Measurements from ENCODE around the gene CAP2.

DNA sequence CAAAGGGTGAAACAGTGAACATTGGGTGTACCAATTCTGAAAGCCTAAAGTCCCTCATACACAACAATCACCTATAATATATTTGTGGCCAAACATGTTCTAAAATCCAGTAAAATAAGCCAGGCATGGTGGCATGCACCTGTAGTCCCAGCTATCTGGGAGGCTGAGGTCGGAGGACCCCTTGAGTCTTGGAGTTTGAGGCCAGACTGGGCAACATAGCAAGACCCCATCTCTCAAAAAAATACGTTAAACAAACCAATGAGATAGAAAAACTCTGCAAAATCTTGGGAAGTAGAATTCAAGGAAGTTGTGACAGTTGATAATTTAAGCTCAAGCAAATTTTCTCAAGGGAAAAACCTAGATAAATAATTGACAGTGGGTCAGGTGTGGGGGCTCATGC, 92.6 kb downstream of the CAP2 start:
- TF ChIP-seq, protein P1, sequence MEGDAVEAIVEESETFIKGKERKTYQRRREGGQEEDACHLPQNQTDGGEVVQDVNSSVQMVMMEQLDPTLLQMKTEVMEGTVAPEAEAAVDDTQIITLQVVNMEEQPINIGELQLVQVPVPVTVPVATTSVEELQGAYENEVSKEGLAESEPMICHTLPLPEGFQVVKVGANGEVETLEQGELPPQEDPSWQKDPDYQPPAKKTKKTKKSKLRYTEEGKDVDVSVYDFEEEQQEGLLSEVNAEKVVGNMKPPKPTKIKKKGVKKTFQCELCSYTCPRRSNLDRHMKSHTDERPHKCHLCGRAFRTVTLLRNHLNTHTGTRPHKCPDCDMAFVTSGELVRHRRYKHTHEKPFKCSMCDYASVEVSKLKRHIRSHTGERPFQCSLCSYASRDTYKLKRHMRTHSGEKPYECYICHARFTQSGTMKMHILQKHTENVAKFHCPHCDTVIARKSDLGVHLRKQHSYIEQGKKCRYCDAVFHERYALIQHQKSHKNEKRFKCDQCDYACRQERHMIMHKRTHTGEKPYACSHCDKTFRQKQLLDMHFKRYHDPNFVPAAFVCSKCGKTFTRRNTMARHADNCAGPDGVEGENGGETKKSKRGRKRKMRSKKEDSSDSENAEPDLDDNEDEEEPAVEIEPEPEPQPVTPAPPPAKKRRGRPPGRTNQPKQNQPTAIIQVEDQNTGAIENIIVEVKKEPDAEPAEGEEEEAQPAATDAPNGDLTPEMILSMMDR (IDR thresholded peaks at IDR 0.05): no peak
- TF ChIP-seq POLR2A (IDR thresholded peaks at IDR 0.05) (no peak), EP300 (IDR thresholded peaks at IDR 0.05) (no peak)
